NK-92 treated with Interleukin-12 subunit alpha and Interleukin-12 subunit beta, amount 100 ng/mL, for 24 hours (cell line): ENCODE results near the gene GPR78.
"Not testable (repeated sequence)": the region's sequence is repeated elsewhere in the genome, so short reads cannot be mapped to it uniquely, and the experiment has no call there.

Experiments used
- DNase-seq: peaks from one replicate; lab custom pipeline; 2025; lab: John Stamatoyannopoulos, UW

The GPR78 gene

DNA sequence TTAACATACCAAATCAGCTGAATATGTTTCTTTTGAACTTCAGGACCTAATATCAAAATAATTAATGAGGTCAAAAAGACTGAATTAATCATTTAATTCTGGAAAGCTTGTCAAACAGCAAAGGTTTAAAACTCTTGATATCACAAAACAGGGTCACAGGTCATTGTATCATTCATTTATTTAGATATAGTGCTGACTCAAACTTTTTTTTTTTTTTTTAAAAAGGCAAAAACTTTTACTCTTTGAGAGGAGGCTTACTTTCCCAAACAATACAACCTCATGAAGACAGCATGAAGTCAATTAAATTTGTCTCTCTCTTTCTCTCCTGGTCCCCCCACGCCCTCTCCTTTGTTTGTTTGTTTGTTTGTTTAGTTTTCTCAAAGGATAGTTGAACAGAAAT lies 15.6 kb upstream of the GPR78 start:
- DNase-seq: no peak

DNA sequence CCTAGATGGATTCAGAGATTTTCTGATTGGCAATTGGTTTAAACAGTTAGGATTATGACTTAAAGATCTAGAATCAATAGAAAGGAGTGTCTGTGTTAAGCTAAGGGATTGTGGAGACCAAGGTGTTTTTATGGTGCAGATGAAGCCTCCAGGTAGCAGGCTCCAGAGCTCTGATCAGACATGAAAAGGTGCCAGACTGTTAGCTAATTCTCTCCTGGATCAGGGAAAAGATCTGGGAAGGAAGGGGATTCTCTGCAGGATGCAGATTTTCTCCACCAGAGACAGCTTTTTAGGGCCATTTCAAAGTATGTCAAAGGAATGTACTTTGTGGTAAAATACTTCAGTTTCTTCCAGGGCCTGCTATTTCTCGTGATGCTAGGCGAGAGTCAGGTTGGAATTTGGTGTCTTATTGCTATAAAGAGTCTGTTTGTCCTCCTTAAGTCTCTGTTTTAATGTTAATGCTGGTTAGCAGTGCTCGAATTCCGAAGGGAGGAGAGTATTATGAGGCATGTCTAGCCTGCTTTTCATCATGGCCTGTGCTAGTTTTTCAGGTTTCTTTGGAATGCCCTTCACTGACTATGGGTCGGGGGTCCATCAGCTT lies 12.0 kb upstream of the GPR78 start:
- DNase-seq: no peak

DNA sequence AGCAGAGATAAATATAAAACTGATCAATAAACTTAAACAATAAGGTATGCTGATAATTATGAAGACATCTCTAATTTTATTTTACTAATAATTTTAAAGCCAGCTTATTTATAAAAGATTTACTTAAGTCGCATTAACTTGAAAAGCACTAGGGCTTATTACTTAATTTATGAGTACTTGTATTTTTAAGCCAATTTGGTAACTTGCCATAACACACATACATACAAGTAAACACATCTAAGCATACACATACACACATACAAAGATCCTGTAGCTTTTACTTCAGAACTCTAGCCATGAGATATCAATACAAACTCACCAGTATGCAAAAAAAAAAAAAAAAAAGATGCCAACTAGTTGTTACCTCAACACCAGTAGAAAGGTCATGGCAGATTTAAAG lies 10.0 kb upstream of the GPR78 start:
- no peak for DNase-seq

DNA sequence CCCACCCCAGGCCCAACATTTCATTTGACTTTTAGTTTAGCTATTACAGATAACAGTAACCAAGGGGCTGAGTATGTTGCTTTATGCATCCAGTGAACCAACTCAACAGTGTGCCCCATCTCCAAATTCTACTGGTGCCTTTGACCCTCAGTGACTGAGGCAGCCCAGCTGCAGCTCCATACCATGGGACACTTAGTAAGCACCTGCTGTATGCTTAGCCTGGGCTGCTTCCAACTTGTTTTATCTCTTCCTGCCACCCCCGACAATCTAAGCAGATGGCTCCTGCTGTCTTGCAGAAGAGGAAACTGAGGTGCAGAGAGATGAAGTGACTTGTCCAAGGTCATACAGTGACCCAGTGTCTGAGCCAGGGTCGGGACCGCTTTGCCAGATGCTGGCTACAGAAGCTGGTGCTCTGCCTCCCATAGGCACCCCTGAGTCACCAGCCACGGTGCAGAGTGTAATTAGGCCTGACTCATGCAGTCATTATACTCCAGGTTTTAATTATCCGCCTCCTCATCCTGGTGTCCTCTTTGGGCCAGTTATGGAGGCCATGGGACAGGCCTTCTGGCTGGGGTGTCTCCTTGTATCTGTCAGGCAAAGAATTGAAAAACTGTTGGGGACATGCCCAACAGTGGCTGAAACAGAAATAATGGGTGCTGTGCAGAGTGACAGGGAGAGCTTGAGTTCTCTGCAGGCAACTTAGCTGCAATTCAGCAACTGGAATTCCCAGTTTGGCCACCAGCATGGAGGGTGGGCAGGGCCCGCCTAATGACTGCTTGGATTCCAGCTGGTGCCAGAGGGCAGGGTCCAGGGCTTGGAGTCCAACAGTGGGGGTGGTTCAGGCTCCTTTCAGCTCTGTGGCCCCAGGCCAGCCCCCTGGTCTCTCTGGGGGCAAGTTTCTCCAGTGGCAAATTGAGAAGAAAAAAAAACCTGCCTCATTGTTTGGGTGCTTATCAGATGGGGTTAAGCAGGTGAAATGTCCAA lies 8.2 kb upstream of the GPR78 start:
- no peak for DNase-seq

DNA sequence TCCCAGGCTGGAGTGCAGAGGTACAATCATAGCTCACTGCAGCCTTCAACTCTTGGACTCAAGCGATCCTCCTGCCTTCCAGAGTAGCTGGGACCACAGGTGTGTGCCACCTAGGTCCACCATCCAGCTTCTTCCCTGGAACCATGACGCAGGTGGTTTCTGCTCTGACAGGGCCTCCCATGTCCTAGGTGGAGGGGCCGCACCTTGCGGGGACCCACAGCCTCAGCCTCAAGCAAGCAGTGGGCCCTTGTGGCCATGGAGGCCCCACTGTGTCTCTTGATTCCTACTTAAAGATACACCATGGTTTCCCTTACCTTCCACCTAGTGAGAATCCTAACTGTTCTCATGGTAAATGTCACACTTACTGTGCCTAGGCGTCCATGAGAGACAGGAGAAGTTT lies 6.9 kb upstream of the GPR78 start:
- no peak for DNase-seq

DNA sequence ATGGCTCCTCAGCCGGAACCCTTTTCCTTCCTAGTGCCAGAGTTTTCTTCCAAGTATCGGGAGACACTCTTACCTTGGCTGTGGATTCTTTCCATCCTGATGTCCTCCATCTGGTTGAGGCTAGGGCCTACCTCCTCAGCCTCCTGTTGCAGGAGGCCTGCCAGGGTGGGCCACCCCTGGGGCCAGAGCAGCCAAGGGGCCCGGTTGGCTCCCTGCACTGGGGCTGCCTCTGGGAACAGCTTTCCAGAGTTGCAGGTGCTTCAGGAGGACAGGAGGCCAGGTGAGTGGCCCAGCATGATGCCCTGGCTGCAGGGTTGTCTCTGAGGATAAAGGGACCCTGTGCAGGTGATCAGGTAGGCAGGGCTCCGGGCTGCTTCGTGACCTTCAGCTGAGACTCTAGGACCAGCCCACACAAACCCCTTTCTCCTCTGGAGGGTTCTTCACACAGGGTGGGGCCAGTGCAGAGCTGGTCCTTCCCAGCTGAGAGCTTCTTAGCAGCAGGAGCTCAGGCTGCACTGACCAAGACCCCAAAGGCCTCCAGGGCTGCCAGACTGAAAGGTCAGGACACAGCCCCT lies 5.3 kb upstream of the GPR78 start:
- no peak for DNase-seq

DNA sequence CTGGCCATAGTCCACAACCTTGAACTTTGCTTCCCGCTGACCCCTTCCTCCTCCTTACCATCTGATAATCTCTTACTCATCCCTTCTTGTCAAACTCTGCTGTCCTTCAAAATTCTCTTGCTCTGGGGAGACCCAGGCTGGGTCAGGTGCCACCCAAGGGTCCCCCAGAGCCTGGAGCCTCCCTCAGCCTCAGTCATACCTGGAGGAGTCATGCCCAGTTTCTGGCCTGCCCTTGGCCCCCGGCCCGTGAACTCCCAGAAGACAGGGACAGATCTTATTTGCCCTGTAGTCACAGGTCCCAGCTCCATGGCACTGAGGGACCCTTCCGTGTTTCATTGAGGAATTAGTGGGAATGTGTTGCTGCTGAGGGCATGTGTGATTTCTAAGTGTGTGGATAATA lies 4.7 kb upstream of the GPR78 start:
- DNase-seq: no peak

DNA sequence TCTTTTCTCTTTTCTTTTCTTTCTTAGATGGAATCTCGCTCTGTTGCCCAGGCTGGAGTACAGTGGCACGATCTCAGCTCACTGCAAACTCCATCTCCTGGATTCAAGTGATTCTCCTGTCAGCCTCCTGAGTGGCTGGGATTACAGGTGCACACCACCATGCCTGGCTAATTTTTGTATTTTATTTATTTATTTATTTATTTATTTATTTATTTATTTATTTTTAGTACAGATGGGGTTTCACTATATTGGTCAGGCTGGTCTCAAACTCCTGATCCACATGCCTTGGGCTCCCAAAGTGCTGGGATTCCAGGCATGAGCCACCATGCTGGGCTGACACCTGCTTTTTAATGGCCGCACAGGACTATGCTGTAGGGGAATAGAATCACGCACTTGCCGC lies 3.6 kb upstream of the GPR78 start:
- DNase-seq: not testable (repeated sequence)

DNA sequence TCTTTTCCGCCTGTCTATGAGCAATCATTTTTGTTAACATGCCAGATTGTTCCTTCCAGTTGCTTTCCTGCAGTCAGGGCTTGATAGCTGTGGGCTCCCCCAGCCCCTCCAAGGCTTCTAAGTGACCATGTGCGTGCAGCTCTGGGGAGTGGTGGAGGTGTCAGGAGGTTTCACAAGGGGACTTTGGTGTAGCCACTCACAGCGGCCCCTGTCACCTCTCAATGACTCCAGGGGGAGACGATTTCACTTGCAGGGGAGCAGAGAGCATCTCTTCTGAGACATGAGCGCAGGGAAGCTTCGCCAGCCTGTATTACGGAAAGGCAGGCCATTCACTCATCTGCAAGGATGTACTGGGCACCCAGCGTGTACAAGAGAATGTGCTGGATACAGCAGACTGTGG lies 3.1 kb upstream of the GPR78 start:
- no peak for DNase-seq

DNA sequence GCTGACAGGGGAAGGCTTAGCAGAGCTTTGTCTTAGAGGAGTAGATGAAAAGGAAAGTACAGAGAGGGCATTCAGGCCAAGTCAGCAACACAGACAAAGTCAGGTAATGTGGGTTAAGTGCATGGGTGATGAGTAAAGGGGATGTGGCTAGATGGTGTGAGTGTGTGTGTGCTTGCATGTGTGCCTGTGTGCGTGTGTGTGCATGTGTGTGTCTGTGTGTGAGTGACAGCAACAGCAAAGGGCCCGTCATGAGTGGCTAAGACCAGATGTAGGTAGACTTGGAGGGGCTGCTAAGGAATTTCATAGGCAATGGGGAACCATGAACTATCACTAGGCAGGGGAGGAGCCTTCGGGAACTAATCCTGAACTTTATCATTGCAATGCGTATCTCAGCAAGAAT lies 2.2 kb upstream of the GPR78 start:
- DNase-seq: no peak

DNA sequence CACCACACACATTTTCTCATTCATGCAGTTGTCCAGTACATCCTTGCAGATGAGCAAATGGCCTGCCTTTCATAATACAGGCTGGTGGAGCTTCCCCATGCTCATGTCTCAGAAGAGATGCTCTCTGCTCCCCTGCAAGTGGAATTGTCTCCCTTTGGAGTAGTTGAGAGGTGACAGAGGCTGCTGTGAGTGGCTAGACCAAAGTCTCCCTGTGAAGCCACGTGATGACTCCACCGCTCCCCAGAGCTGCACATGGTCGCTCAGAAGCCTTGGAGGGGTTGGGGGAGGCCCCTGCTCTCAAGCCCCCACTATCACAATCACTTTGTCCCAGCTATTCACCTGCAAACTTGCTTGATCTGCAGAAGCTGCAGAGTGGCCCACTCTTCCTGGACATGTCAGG lies 1.5 kb upstream of the GPR78 start:
- no peak for DNase-seq

DNA sequence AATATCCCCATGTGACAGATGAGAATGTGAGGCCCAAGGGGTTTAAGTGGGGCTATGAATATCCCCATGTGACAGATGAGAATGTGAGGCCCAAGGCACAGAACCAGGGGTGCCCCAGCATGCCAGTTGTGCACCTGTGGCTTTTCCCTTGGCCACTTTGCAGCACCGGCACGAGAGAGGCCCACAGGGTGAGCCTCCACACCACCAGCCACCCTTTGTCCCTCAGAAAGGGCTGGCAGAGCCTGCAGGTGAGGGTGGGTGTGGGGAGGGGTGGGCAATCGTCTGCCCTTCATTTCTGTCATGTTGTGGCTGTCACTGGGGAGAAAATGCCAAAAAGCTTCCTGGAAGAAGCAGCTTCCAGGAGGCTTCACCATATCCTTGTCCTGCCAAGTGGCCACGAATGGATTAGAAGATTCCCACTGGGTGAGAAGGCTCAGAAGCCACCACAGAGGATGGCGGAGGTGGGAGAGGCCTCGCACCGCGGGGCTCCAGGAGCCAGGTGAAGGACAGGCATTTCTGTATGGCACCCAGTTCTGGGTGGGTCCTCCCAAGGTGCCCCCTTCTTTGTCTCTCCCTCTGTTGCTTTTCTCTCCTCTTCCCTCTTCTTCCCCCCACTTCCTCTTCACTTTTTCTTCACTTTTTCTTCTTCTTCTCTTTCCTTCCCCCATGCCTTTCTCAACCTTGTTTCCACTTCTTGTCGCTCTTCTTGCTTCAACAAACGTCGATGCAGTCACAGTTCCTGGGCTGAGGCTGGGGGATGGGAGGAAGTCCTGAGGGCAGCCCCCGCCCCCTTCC lies 469 bp upstream of the GPR78 start:
- no peak for DNase-seq

DNA sequence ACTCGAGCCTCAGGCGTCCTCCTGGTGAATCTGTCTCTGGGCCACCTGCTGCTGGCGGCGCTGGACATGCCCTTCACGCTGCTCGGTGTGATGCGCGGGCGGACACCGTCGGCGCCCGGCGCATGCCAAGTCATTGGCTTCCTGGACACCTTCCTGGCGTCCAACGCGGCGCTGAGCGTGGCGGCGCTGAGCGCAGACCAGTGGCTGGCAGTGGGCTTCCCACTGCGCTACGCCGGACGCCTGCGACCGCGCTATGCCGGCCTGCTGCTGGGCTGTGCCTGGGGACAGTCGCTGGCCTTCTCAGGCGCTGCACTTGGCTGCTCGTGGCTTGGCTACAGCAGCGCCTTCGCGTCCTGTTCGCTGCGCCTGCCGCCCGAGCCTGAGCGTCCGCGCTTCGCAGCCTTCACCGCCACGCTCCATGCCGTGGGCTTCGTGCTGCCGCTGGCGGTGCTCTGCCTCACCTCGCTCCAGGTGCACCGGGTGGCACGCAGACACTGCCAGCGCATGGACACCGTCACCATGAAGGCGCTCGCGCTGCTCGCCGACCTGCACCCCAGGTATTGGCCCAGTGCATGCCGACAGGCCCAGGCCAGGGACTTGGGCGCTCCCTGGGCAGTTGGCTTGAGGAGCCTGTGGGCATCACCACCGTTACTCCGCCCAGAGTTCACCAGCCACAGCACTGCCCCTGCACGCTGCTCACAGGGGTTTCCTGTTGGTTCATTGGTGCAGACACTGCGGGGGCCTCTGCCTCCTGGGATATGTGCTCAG lies 1.1 kb downstream of the GPR78 start:
- DNase-seq: no peak

DNA sequence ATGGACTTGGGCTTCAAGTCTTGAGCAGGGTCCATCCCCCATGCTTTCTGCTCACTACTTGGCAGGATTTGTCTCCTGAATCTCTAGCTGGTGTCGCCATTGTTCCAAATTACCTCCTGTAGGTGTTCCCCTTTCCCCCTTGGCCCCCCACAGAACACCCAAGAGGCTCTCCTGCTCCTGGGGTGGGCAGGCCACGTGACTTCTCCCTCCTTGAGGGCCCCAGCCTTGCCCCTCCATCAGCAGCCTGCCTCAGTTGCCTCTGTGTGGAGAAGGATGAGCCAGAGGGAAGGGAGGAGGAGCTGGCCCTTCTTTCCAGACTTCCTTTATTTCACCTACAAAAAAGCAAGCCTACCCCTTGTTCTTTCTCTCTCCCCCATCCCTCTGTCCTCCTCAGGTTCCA lies 1.8 kb downstream of the GPR78 start:
- no peak for DNase-seq

DNA sequence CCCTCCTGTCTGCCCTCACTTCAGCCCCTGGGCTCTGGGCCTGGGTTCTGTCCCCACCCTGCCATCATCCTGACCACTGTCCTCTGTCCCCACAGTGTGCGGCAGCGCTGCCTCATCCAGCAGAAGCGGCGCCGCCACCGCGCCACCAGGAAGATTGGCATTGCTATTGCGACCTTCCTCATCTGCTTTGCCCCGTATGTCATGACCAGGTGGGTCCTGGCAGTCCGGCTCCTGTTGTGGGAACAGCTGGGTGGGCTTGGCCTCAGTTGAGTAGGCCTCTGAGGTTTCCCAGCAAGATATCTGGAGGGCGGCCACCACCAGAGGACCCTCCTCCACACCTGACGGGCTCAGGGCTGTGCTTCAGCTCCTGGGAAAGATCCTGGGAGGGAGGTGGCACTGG lies 2.2 kb downstream of the GPR78 start:
- no peak for DNase-seq

DNA sequence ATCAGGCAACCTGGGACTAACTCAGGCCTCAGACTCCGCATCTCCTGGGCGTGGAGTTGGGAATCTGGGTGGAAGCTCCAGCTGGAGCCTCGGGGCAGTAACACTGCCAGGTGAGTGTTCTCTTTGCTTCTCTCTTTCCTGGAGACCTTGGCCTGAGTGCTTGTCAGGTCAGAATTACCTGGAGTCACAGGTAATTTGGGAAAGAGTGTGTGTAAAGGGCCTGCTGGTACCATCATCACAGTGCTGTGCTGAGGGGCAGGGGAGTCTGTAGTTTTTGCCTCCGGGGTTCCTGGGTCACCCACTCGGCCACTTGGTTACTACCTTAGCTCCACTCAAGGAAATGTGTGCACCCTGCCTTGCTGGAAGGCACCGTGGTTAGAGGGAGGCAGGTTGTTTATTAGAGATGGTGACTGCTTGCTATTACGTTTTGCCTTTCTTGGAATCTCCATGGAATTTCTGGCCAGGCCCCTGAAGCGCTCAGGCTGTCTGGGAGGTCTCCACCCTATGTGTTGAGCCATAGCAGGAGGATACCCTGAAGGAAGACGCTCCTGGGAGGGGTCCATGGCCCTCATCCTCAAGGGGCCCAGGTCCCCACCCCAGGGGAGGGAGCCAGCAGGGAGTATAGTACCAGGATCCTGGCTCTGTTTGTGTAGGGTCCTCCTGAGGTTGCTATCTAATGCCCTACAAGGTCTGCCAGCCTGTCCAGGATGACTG lies 2.9 kb downstream of the GPR78 start:
- DNase-seq: no peak

DNA sequence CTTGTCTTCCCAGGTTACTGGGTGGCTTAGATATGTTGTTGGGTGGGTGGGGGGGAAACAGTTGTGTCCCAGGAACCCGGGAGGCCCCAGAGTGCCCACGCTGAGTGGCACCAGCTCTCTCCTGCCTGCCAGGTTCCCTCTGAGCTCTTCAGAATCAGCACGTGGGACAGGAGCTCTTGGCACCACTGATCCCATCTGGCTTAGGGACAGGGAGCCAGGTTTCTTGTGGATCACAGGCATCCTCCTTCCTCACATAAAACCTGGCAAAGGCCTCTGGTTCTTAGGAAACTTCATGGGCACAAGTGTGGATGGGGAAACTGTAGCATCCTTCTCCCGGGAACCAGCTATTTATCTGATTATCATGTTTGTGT lies 3.4 kb downstream of the GPR78 start:
- DNase-seq: no peak

DNA sequence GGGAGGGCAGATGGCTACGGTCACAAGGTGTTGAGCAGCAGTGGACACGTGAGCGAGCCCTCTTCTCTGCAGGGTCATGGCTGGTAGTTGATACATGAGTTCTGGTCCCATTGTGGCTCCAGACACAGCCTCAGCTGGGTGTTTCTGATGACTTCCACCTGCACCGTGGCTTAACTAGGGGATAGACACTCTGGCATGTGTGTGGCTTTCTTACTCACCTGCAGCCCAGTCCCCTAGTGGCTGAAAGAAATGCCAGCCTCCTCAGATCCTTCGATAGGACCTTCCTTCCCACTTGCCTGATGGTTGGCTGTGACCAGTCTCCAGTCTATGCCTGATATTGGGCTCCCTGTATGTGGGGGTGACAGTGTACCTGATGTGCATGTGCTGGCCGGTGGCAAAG lies 5.0 kb downstream of the GPR78 start:
- DNase-seq: no peak

DNA sequence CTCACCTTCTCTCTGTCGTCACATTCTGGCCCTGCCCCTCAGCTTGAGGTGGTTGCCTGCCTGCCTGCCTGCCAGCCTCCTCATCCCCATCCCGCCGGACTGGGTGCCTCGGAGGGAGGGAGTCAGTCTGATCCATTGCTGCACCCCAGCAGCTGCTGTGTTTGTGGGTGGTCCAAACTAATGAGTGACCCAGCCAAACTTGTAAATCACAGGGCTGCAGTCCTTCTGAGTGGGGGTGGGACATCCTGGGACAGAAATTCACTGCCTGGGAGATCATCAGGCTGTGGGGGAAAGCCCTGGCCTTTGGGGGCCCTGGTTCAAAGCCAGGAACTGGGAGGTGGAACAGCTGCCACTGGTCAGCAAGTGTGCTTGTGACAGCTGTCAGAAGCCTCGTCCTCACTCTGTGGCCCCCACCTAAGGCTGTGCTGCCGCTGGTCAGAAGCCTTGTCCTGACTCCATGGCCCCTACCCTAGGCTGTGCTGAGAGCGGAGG lies 5.6 kb downstream of the GPR78 start:
- no peak for DNase-seq

DNA sequence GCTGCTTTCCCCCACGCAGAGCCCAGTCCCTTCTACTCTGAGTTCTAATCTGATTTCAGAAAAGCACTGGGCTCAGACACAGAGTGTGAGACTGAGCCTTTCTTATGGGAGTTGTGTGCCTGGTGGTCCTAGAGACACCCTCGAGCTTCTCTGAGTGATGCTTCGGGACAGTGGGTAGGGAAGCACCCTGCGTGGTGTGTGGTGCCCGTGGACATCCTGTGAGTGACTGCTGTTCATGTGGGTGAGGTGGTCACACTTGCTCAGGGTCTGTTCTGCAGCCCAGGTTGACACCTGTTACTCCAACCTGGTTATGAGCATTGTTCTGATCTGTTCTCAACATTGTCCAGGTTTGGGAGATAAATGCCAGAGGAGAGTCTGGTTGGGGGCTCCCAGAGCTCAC lies 6.1 kb downstream of the GPR78 start:
- no peak for DNase-seq
